ENCODE results near the gene ACTL6A.

GRCh38 chr3:179551349-179552105 is 11.2 kb upstream of the ACTL6A start:
- TF ChIP-seq POLR2AphosphoS5 (IDR thresholded peaks at IDR 0.05) (no peak), POLR2A (IDR thresholded peaks at IDR 0.05) (no peak), CTCF (IDR thresholded peaks at IDR 0.05 in 8 of 11, conservative IDR thresholded peaks at IDR 0.05 in 3 of 11) (no peak)
